Neutrophil (primary cell): ENCODE results near the gene CFAP43.

ENCODE experiments used
- H3K27ac ChIP-seq: fragments of 200-600 bp; sonication (generic); 2 replicates; pipeline ENCODE4 v1.5.1; 2016; ENCODE audit warnings: mild to moderate bottlenecking, moderate library complexity
- H3K27me3 ChIP-seq: fragments of 200-600 bp; sonication (generic); 2 replicates; pipeline ENCODE4 v1.6.0; 2016; ENCODE audit warnings: mild to moderate bottlenecking
- H3K36me3 ChIP-seq: fragments of 200-600 bp; sonication (generic); 2 replicates; pipeline ENCODE4 v1.5.1; 2017
- H3K4me1 ChIP-seq, 2 experiments: fragments of 200-600 bp in 1 of 2; sonication (generic) in 1 of 2; 1 replicate in 1 of 2; 2 replicates in 1 of 2; pipeline versions ENCODE4 v1.5.1 to v1.6.1; 2013 to 2016; ENCODE audit warnings: low read depth in 1 of 2, low read length in 1 of 2, mild to moderate bottlenecking in 1 of 2, moderate library complexity in 1 of 2; ENCODE audit not compliant: control insufficient read depth in 1 of 2, insufficient read depth in 1 of 2
- H3K4me3 ChIP-seq, 2 experiments: fragments of 200-600 bp in 1 of 2; sonication (generic) in 1 of 2; 1 replicate in 1 of 2; 2 replicates in 1 of 2; pipeline ENCODE4 v1.5.1; 2013 to 2016; ENCODE audit warnings: low read depth in 1 of 2, low read length in 1 of 2, mild to moderate bottlenecking in 1 of 2, moderate library complexity in 1 of 2
- H3K9me3 ChIP-seq: fragments of 200-600 bp; sonication (generic); 2 replicates; pipeline ENCODE4 v1.5.1; 2016
- TF ChIP-seq, protein P1 (sequence below): fragments of 200-600 bp; sonication (generic); IDR thresholded peaks from 2 replicates; pipeline ENCODE4 v1.5.1; 2016; ENCODE audit warnings: antibody characterized with exemption

CFAP43 gene

GRCh38 chr10:104255311-104255981 is 23.3 kb upstream of the CFAP43 start:
- peak overlapping the region; percentile 86 for H3K27ac ChIP-seq
- no peaks in the 10 kb centered on the region for H3K9me3 ChIP-seq
- H3K27me3 ChIP-seq: no peaks in the 10 kb centered on the region
- H3K4me1 ChIP-seq: peaks cover 54 to 69% of the 10 kb centered on the region in 2 experiments
- peak overlapping the region; percentile 77 to 88 for H3K4me3 ChIP-seq
- H3K36me3 ChIP-seq: peaks cover 10% of the 10 kb centered on the region
- TF ChIP-seq, protein P1, sequence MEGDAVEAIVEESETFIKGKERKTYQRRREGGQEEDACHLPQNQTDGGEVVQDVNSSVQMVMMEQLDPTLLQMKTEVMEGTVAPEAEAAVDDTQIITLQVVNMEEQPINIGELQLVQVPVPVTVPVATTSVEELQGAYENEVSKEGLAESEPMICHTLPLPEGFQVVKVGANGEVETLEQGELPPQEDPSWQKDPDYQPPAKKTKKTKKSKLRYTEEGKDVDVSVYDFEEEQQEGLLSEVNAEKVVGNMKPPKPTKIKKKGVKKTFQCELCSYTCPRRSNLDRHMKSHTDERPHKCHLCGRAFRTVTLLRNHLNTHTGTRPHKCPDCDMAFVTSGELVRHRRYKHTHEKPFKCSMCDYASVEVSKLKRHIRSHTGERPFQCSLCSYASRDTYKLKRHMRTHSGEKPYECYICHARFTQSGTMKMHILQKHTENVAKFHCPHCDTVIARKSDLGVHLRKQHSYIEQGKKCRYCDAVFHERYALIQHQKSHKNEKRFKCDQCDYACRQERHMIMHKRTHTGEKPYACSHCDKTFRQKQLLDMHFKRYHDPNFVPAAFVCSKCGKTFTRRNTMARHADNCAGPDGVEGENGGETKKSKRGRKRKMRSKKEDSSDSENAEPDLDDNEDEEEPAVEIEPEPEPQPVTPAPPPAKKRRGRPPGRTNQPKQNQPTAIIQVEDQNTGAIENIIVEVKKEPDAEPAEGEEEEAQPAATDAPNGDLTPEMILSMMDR: no peak

DNA sequence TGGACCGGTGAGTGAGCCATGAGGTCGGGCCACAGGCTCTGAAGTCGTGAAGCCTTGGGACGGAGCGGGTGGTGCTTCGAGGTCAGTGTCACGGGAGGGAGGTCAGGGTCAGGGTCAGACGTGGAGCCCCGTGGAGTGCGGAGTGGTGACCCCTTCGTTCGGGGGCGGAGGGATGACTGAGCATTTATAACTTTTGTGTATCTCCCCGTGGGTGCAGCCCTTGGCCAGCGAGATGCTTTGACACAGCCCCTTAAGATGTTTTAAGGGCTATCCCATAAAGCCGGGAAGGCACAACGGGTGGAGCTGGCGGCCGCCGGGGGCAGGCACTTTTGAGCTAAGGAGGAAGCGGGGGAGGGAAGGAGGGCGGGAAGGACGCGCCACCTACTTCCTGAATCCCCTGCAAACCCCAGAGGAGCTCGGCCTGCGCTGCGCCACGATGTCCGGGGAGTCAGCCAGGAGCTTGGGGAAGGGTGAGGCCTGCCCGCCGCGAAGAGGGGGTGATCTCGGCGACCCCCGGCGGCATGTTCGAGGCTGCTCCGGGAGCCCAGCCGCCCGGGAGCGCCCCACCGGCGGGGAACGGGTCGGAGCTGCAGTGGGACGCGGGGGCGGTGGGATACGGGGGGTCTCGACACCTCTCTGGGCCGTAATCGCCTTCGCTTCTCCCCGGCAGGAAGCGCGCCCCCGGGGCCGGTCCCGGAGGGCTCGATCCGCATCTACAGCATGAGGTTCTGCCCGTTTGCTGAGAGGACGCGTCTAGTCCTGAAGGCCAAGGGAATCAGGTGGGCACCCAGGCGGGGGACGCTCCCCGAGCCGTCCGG is 22.5 kb upstream of the CFAP43 start, which contains the start of gene GSTO1:
Gene GSTO1, plus strand, starts transcription at position 400 of the 818 bp plus-strand sequence. Its CDS starts 37 bp downstream, at position 437.
- no peaks in the 10 kb centered on the region for H3K27me3 ChIP-seq
- H3K36me3 ChIP-seq: peaks cover 3% of the 10 kb centered on the region
- H3K9me3 ChIP-seq: no peaks in the 10 kb centered on the region
- TF ChIP-seq, protein P1: peak; percentile 16
- peak within 1 kb of the TSS; percentile 86 for H3K27ac ChIP-seq
- peak within 1 kb of the TSS; percentile 77 to 88 for H3K4me3 ChIP-seq
- peaks cover 48 to 63% of the 10 kb centered on the region in 2 experiments for H3K4me1 ChIP-seq

DNA sequence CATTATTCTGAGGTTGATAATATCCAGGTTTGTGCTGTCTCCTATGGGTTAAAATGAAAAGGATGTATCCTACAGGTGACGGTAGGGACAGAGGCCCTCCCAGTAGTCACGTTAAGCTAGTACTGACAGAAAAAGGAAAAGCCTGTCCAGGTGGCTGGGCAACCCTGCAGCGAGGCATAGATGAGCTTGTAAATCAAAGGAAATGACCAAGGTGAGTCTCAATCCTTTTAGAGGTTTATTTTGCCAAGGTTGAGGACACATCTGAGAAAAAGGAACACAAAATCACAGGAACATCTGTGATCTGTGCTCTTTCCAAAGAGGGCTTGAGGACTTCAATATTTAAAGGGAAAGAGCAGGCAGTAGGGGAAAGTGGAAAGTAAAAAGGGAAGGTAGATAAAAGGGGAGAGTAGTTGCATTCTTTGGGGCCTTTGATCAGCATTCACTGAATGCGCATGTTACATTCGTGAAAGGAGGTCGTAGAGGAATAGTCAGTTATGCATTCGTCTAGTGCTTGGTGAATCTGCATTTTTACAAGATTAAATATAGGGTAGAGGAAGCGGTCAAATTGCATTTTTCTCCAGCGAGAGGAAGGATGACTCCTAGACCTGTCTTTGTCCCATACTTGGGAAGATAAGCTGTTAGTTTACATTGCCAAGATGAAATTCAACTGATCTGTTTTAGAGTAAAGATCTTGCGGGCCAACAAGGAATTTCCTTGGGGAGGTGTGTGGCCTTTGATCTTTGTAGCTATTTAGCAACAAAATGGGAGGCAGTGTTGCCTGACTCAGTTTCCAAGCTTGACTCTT is 21.6 kb upstream of the CFAP43 start:
- peaks cover 39 to 54% of the 10 kb centered on the region in 2 experiments for H3K4me1 ChIP-seq
- H3K9me3 ChIP-seq: no peaks in the 10 kb centered on the region
- H3K27me3 ChIP-seq: no peaks in the 10 kb centered on the region
- TF ChIP-seq, protein P1: no peak
- peak overlapping the region; percentile 77 to 88 for H3K4me3 ChIP-seq
- no peaks in the 10 kb centered on the region for H3K36me3 ChIP-seq
- peak overlapping the region; percentile 86 for H3K27ac ChIP-seq

DNA sequence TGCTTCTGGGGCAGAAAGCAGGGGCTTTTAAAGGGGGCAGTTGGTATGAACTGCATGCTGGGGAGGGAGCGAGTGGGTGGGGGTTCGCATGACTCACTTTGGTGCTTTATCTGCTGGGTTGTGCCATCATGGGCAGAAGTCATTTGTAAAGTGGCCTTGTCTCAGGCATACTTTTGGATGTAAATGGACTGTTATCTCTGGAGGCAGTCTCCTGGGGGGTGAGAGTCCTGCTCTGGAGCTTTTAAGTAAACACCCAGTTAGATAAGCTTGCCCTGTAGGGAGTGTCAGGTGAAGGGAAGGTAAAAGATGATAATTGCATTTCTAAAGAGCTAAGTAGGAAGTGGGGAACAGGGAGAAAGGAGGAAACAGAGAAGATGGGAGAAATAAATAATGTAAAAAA is 20.9 kb upstream of the CFAP43 start:
- H3K36me3 ChIP-seq: no peaks in the 10 kb centered on the region
- H3K27ac ChIP-seq: no peak overlapping the region
- peaks cover 34 to 47% of the 10 kb centered on the region in 2 experiments for H3K4me1 ChIP-seq
- TF ChIP-seq, protein P1: no peak
- H3K4me3 ChIP-seq: no peak overlapping the region
- H3K9me3 ChIP-seq: no peaks in the 10 kb centered on the region
- H3K27me3 ChIP-seq: no peaks in the 10 kb centered on the region

DNA sequence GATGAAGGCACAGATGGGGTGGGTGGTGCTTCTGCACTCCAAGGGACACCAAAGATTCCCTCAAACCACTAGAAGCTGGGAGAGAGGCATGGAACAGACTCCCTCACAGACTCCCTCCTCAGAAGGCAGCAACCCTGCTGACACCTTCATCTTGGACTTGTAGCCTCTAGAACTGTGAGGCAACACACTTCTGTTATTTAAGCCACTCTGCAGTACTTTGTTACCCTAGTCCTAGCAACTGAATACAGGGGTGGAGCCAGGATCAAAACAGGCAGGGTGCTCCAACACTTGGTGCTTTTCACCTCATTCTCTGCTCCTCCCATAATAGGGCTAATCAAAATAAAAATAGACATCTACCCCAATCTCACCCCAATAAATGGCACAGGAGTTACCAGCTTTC is 20.2 kb upstream of the CFAP43 start:
- TF ChIP-seq, protein P1: no peak
- H3K9me3 ChIP-seq: no peaks in the 10 kb centered on the region
- no peak overlapping the region for H3K4me3 ChIP-seq
- H3K27ac ChIP-seq: no peak overlapping the region
- H3K36me3 ChIP-seq: no peaks in the 10 kb centered on the region
- H3K27me3 ChIP-seq: no peaks in the 10 kb centered on the region
- peaks cover 36 to 41% of the 10 kb centered on the region in 2 experiments for H3K4me1 ChIP-seq
